NCI-H128 (cell line): ENCODE measurements around the gene FCN1.

ENCODE experiments used
- DNase-seq: peaks from one replicate; lab custom pipeline; 2025; ENCODE audit not compliant: unreplicated experiment; lab: John Stamatoyannopoulos, UW

Gene FCN1

DNA sequence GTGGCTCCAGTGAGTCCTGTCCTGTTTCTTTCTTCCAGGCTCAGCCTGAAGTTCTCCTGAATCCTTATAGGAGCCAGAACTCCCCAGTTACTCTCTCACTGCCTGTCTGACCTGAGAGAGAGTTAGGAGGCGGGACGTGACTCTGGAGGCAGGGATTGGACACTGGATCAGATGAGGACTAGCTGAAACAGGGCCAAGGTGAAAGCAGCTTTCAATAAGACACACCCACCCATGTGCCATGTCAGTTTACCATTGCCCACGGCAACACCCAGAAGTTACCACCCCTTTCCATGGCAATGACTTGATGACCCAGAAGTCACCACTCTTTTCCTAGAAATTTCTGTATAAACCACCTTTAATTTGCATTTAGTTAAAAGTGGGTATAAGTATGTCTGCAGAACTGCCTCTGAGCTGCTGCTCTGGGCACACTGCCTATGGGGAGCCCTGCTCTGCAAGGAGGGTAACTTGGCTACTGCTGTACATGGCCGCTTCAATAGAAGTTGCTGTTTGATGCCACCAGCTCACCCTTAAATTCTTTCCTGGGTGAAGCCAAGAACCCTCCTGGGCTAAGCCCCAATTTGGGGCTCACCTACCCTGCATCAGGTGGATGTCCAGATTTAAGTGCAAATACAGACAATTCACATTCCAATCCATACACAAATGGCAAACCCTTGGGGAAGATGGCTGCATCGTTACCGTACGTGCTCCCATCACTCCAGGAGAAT is 23.4 kb downstream of the FCN1 start:
- DNase-seq: no peak

DNA sequence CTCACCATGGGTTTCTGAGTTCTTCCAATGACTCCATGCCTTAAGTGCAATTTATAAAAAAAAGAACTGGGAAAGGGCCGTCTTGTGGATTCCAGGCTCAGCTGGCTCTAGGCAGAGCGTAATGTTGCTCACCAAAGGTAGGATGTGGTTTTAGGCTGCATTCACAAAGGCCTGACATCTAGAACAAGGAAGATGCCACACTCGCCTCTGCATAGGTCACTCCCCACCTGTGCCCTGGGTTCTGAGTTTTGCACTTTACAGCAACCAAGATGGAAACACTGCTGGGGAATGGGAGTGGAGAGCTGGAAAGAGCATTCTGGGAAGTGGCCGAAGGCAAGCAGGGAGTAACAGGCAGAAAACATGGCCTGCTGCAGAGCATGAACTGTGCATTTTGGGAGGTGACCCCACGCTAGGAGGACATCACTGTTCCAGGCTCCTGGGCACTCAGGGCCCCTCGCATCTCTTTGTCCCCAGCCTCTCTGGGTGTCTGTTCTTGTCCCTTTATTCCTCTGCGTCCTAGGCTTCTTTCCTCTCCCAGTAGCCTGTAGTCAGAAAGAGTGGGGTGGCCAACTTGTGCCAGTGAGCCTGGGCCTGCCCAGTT is 24.8 kb downstream of the FCN1 start:
- no peak for DNase-seq

DNA sequence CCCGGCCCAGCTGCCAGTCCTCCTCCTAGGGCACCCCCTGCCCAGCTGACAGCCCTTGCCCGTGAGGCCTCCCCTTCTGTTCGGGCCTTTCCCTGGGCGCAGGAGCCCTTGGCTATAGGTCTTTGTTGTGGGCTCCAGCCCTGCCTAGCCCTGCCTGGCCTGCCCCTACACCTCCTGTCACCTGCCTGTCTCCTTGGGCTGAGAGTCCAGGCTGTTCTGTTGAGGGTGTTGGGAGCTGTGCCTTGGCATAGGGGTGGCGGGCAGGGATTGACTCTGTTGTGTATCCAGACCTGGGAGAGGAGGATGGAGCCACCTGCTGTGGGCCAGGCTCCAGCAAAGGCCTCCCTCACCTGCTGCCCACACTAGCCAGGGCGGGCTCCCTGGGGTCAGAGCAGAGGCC is 25.5 kb downstream of the FCN1 start:
- no peak for DNase-seq

DNA sequence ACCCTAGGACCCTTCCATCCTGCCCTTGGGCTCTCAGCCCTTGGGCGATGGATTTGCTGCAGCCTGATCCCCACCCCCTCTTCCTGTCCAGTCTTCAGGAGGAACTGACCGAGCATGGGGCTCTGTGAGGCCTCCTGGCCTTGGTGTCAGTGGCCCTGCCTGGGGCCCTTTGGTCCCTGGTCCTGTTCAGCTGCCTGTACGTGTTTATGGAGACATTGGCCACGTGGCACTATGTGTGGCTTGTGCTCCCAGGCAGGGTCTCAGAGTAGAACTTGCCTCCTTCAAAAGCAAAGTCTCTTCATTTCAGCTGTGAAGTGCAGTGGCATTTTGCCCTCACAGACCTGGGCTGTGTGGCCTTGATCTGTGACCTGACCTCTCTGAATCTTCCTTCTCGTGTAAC is 26.0 kb downstream of the FCN1 start:
- DNase-seq: no peak

DNA sequence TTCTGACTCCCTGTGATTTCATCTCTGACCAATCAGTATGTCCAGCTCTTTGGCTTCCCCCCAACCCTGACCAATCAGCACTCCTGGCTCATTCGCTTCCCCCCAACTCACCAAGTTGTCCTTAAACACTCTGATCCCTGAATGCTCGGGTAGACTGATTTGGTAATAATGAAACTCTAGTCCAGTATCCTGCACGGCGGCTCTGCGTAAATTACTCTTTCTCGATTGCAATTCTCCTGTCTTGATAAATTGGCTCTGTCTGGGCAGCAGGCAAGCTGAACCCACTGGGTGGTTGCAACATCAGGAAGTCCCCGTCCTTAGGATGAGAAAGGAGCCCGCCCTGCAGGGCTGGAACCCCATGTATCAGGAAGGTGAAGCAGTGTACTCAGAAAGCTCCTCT is 26.7 kb downstream of the FCN1 start:
- no peak for DNase-seq

DNA sequence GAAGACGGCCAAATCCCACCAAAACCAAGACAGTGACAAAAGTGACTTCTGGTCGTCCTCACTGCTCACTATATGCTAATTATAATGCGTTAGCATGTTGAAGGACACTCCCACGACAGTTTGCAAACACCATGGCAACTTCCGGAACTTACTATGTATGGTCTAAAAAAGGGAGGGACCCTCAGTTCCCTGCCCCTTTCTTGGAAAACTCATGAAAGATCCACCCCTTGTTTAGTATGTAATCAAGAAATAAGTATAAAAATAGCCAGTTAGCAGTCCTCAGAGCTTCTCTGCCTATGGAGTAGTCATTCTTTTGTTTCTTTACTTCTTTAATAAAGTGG is 27.6 kb downstream of the FCN1 start:
- no peak for DNase-seq

DNA sequence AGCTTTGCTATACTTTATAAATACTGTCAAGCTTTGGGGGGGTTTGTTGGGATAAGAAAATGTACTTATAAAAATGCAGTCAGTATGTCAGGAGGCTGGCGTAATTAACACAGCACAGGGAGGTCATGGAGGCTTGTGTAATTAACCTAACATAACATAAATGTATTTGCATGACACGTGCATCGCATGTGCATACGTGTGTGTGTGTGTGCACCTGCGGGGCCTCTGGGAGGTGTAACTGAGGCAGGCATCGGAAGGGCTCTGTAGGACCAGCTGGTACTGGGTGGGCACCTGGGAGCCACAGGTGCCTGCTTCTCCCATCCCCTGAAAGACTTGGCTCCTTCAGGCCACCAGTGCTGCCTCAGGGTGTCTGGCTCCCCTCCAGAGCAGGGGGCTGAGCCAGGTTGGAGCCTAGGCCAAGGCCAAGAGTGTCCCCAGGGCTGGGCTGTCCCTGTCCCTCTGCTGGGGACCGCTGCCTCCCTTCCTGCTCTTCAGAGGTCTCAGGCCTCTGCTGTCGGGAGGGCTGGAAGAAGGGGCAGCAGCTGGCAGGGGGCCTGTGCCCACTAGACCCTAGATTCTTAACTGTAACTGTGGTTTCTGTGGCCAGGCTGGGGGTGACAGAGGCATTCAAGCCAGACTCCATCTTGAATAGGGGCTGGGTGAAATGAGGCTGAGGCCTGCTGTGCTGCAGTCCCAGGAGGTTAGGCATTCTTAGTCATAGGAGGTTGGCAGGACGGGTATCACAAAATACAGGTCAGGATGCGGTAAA is 28.1 kb downstream of the FCN1 start:
- no peak for DNase-seq

DNA sequence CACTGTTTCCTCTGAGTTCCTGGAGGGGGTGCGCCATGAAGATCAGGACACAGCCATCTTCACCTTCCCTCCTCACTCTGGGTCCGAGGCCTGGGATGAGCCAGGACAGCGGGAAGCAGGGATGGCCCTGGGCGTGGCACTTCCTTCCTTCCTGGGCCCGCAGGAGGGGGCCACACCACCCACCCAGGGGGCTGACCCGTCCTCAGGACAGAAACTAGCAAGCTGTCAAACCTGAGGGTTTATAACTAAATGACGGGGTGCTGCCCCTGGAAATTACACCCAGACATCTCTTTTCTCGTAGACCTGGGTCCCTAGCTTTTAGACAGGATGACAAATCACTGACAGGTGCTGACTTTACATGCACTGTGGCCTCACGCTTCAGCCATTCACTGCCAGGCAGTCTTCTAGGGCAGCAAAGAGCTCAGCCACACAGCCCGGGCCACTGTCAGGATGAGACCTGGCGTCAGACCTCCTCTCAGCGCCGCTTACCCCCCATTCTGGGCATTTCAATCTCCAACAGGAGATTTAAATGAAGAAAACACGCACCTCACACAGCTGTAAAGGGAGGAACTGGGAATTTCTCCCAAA is 29.0 kb downstream of the FCN1 start:
- DNase-seq: no peak

DNA sequence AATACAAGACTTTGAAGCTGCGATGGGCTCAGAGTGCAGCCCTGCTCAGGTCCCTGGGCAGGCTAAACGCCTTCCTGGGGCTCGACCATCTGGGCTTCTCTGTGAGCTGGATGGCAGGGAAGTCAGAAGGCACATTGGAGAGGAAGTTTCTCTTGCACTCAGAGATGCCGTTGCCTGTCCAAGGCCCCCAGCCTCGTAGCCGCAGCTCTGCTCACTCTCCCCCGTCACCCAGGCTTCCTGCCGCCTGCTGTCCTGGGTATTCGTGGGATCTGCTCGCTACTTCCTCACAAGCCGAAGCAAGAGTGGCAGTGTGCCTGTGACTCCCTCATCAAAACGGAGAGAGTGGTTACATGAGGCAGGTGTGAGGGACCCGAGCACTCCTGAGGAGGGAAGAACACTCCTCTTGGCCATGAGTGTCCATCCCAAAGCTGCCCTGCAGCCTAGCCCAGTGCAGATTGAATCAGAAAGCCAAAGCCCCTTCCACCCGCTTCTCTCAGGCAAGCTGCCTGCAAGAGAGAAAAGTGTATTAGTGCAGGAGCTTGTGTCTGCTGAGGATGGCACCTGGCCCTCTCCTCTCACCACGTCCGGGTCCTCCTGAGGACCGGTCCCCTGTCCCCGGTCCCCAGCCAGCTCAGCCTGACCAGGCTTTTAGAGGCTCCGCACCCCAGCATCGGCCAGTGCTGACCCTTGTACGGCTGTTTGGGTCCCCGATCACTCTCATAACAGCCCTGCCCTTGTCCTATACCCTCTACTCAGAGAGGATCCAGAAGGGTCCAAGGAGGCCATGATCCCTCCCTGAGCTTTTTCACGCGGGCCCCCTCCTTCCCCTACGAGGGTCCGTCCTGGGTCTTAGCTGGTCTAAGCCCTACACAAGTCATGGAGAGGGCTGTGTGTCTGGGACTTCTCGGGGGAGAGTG is 29.8 kb downstream of the FCN1 start:
- no peak for DNase-seq

DNA sequence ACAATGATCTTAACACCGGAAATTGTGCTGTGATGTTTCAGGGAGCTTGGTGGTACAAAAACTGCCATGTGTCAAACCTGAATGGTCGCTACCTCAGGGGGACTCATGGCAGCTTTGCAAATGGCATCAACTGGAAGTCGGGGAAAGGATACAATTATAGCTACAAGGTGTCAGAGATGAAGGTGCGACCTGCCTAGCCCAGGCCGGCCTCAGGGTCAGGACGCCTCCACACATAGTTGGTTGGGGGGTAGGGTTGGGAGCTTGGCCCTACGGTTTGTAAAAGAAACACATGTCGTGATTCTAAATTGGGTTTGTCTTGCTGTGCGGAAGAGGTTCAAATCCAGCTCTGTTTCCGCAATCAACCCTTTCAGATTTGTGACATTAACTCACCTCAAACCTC is 30.5 kb downstream of the FCN1 start:
- DNase-seq: no peak

DNA sequence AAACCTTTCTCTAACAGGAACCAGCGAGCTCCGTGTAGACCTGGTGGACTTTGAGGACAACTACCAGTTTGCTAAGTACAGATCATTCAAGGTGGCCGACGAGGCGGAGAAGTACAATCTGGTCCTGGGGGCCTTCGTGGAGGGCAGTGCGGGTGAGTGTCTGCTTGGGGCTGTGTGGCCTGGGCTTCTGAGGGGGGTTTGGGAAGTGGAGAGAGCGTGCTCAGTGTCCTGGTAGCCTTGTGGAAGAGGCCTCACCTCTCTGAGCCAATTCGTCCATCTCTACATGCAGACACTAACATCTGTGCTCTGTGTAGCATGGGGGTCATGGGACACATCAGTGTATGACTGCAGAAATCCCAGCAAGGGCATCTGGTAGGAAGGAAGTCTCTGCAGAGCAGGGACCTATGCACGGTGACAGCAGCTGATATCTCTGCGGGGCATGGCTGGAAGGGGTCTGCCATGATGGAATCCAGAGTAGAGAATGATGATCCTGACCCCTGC is 31.2 kb downstream of the FCN1 start:
- DNase-seq: no peak

DNA sequence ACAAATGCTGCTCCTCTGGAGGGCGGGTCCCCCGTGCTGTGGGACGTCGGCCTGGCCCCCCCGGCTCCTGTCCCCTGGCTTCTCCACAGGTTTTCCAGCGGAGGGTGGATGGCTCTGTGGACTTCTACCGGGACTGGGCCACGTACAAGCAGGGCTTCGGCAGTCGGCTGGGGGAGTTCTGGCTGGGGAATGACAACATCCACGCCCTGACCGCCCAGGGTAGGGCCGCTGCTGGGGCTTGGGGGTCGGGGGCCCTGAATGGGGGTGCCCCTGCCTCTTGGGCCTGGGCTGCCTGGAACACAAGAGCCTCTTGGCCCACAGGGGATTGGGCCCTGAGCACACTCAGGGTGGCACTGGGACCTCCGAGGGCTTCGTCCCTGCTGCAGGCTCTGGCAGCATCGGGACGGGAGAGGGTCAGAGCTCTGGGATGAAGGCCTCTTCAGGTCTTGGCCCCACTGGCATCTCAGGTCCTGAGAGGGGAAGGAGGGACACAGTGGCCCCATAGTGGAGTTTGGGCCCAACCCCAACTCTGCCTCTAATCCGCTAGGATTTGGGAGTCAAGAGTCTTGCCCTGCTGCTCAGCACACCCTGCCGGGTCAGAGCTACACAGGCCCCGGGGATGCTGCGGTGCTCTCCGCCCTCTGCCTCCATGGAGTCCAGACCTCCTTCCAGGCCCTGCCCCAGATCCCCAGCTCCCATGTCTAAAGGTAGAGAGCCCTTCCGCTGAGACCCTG is 31.9 kb downstream of the FCN1 start:
- no peak for DNase-seq

DNA sequence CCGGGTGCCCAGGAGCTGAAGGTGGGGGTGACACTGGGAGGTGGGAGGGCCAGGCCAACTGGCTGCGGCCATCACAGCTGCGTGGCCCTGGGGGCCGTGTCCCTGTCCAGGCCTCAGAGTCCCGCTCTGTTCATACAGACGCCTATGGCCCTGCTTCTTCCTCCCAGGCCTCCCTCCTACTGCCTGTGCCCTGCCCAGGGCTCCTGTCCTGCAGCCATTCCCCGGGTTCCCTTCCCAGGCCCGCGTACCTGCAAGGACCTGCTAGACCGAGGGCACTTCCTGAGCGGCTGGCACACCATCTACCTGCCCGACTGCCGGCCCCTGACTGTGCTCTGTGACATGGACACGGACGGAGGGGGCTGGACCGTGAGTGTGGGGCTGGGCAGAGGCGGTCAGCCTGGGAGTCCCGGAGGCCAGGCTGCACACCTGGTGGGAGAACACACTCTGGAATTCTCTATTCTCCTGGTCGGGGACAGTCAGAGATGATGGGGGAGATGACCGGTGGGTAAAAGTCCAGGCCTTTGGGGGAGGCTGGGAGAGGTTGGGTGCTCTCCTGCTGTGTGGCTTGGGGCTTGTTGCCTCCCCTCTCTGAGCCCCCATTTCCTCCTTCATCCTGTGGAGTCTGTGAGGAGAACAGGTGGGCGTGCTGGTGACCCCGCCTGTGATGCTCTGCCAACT is 32.6 kb downstream of the FCN1 start:
- DNase-seq: no peak

DNA sequence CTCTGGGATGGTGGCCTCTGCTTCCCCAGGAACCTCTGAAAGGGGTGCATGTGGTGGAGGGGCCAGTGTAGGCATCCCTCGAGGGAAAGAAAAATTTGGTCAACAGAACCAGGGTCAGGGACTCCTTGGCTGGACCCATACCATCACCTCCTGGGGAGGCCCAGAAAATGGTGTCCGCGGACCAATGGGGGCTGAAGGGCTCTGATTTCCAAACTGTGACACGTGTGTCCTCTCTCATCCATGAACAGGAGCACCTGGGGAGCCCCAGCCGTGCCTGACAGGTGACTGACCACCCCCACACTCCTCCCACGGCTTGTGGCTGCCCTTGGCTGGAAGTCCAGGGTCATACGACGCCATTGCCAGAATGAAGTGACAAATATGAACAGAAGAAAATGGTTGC is 33.2 kb downstream of the FCN1 start:
- DNase-seq: no peak

DNA sequence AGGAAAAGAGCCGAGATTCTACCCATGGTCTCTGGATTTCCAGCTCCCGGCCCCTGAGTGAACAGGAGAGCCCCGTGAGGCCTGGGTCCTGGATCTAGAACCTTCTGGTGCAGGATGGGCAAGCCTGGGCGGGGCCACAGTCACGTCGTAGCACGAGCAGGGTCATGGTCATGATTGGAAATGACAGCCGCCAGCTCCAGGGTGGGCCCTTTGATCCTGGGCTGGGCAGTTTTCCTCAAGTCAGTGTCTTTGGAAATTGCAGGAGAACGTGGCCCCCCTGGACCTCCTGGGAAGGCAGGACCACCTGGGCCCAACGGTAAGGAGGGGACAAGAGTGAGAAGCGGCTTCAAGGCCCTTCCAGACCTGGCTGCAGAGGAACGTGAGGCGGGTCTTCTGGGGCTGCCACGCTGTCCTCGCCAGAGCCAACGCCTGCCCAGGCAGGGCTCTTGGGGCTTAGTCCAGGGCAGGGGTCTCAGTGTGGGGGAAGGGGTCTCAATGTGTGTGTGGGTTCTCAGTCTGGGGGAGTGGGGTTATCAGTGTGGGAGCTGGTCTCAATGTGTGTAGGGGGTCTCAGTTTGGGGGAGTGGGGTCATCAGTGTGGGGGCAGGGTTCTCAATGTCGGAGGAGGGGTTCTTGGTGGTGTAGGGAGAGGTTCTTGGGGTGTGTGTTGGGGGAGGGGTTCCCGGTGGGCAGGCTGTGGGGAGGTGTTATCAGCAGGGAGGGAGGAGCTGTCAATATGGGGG is 34.5 kb downstream of the FCN1 start:
- DNase-seq: no peak

DNA sequence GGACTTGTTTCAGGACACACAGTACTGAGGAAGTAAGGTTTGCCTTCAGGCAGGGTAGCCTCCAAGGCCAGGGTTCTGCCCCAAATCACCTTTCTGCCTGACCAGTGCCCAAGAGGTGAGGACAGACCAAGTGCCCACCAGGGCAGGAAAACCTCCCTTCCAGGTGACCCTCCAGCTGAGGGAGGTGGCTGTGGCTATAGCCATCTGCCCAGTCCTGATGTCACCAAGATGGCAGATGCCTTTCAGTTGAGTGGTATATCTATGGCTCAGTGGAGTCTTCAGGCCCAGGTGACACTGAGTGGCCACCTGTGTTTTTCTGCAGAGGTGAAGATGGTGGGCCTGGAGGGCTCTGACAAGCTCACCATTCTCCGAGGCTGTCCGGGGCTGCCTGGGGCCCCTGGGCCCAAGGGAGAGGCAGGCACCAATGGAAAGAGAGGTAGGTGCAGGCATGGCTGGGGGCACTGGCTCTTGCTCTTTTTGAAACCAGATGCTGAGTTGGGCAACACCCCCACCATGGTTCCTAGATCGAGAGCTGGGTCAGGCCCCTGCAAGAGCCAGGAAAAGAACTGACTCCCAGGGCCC is 35.4 kb downstream of the FCN1 start:
- no peak for DNase-seq

DNA sequence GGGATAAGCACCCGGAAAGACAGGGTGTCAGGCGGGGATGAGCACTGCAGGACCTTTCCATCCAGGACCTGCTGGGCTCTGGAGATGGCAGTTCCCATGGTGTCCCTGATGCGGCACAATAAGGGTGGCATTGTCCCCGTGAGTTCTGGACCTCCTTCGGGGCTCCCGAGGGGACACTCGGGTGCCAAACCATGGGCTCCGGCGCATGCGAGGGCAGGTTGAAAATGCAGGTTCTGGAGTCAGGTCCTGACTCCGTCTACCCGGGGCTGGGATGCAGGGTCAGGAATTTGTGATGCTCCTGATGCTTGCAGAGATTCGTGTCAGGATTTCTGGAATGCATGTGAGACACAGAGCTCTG is 36.4 kb downstream of the FCN1 start:
- DNase-seq: no peak

DNA sequence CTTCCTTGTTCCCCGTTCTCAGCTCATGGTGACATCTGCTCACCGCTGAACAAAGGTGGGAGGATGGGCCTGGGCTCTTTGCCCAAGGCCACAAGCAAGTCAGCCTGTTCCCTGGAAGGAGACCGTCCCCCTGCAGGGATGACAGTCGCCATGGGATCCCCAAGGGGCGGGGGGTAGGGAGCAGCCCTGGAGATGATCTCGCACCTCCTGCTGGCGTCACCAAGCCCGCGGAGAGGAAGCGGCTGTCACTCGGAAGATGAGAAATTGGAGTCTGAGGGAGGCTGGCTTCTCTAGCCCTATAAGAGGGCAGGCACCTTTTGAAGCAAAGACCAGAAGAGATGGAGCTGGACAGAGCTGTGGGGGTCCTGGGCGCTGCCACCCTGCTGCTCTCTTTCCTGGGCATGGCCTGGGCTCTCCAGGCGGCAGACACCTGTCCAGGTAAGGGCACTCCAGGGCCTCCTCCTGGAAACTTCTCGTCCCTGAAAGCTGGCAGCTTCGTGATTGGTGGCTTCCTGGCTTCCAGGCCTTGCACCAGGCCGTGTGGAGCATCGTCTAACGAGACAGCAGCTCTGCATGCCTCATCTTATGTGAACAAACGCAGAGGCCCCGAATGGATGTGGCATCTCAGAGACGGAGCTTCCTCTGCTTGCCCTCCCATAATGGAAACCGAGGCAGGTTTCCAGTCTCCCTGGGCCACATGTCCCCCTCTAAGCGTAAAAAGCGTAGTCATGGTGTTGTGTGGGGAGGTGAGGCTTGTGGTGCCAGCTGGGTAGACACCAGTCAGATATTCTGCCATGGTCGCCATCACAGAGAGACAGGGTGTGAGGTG is 37.0 kb downstream of the FCN1 start, which contains the start of gene FCN2:
TSS of gene FCN2 (plus strand) at position 327 of the 829 bp plus-strand sequence. CDS start at position 339, 12 bp downstream.
- no peak for DNase-seq
